K562 (cell line): ENCODE data around the gene GALNT12. TPM values are rescaled to one million over a fixed set of nuclear protein-coding genes. Genes with fewer than 3 reads are reported as not detected.

Experiments used
- ATAC-seq: fragments of 200-7000 bp; cut with Tn5 transposase; 3 replicates; pipeline ENCODE4 v1.9.1; 2020; ENCODE audit warnings: moderate library complexity
- BruUV-seq: library from RNA; stranded (reverse); fragments of 400-500 nt; replicated peaks from 2 replicates; lab custom pipeline; 2021; lab: Mats Ljungman, UMichigan
- CTCF ChIA-PET: fragments of 300-600 bp; formaldehyde crosslinking; extraction: SDS; loops from one replicate; lab custom pipeline; 2021; ENCODE audit warnings: low intra/inter-chr PET ratio; lab: Yijun Ruan, JAX
- POLR2A ChIA-PET: fragments of 300-600, 350-650 bp; sonication (Branson Sonifier 250); formaldehyde crosslinking; extraction: SDS; loops from one replicate; lab custom pipeline; 2021; ENCODE audit warnings: antibody characterized with exemption, inconsistent platforms; lab: Yijun Ruan, JAX
- DNase-seq, 4 experiments: peaks; one replicate each; pipeline versions ENCODE4 v3.0.0 to v3.0.0-alpha.2; 2011 to 2018; ENCODE audit warnings: low spot score in 3 of 4, mixed read lengths in 3 of 4; ENCODE audit errors: extremely low read depth in 1 of 4
- FAIRE-seq: peaks from 2 replicates; lab custom pipeline; 2011; peaks lifted over from hg19 to GRCh38; lab: Jason Lieb, UNC
- H2AFZ ChIP-seq: 2 replicates; pipeline ENCODE4 v1.6.0; 2011; ENCODE audit warnings: low read depth, low read length, control low read depth, inconsistent platforms
- H3K27ac ChIP-seq: fragments of 200-600 bp; 3 replicates; pipeline ENCODE4 v1.8.0; 2011; ENCODE audit warnings: low read depth, mild to moderate bottlenecking, control low read depth, inconsistent platforms, low read length, moderate library complexity, mixed read lengths; ENCODE audit errors: extremely low read depth
- H3K27me3 ChIP-seq, 2 experiments: fragments of 300-600 bp in 1 of 2; 2 replicates in 1 of 2; 3 replicates in 1 of 2; pipeline versions ENCODE4 v1.6.0 to v1.8.0; 2011; ENCODE audit warnings: inconsistent platforms in 2 of 2, low read length in 2 of 2, mild to moderate bottlenecking in 1 of 2, mixed read lengths in 1 of 2, moderate library complexity in 1 of 2; ENCODE audit not compliant: control insufficient read depth in 2 of 2, insufficient read depth in 2 of 2
- H3K36me3 ChIP-seq: fragments of 300-600 bp; 3 replicates; pipeline ENCODE4 v1.8.0; 2011; ENCODE audit warnings: mild to moderate bottlenecking, low read length, inconsistent platforms; ENCODE audit not compliant: control insufficient read depth, insufficient read depth
- H3K4me1 ChIP-seq, 2 experiments: fragments of 200-600 bp in 1 of 2; replicated peaks in 1 of 2; 2 replicates in 1 of 2; 3 replicates in 1 of 2; pipeline versions ENCODE4 v1.5.1 to v1.8.0; 2011; ENCODE audit warnings: inconsistent platforms in 2 of 2, low read length in 2 of 2, mild to moderate bottlenecking in 1 of 2, mixed read lengths in 1 of 2, moderate library complexity in 1 of 2; ENCODE audit not compliant: control insufficient read depth in 2 of 2, insufficient read depth in 2 of 2
- H3K4me2 ChIP-seq: 2 replicates; pipeline ENCODE4 v1.6.1; 2011; ENCODE audit warnings: low read length, control low read depth, inconsistent platforms, mixed read lengths; ENCODE audit not compliant: insufficient read depth
- H3K4me3 ChIP-seq: fragments of 200-600 bp; sonication (generic), shearing (Covaris generic); 2 replicates; pipeline ENCODE4 v1.5.1; 2016; ENCODE audit warnings: control low read depth, inconsistent platforms
- H3K79me2 ChIP-seq: fragments of 200-600 bp; 3 replicates; pipeline ENCODE4 v1.8.0; 2011; ENCODE audit warnings: low read length, inconsistent platforms; ENCODE audit not compliant: control insufficient read depth, insufficient read depth
- H3K9ac ChIP-seq, 2 experiments: 2 replicates each; pipeline versions ENCODE4 v1.6.0 to v1.6.1; 2011; ENCODE audit warnings: low read depth in 2 of 2, low read length in 2 of 2, control low read depth in 1 of 2, inconsistent platforms in 1 of 2, mild to moderate bottlenecking in 1 of 2, mixed read lengths in 1 of 2; ENCODE audit not compliant: insufficient read depth in 1 of 2
- H3K9me1 ChIP-seq: one replicate; pipeline ENCODE4 v1.6.0; 2011; ENCODE audit warnings: inconsistent platforms, mild to moderate bottlenecking, low read length, moderate library complexity; ENCODE audit not compliant: control insufficient read depth, insufficient read depth
- H3K9me3 ChIP-seq: replicated peaks from 2 replicates; pipeline ENCODE4 v1.5.1; 2011; ENCODE audit warnings: low read depth, low read length, inconsistent platforms; ENCODE audit not compliant: control insufficient read depth, insufficient read depth
- H4K20me1 ChIP-seq: replicated peaks from 2 replicates; pipeline ENCODE4 v1.6.1; 2011; ENCODE audit warnings: low read length, inconsistent platforms, mixed read lengths; ENCODE audit not compliant: control insufficient read depth, insufficient read depth
- HDAC2 ChIP-seq: fragments of 450-650 bp; IDR thresholded peaks from 2 replicates; pipeline ENCODE4 v1.6.1; 2016; ENCODE audit warnings: mild to moderate bottlenecking
- KDM4B ChIP-seq, 2 experiments: fragments of 450-650 bp in 1 of 2; sonication (generic) in 1 of 2; IDR thresholded peaks; 2 replicates each; pipeline ENCODE4 v1.6.1; 2016 to 2017; ENCODE audit warnings: borderline replicate concordance in 2 of 2, antibody characterized with exemption in 1 of 2, low read depth in 1 of 2, mild to moderate bottlenecking in 1 of 2
- MAZ ChIP-seq, 2 experiments: fragments of 450-650 bp in 1 of 2; sonication (generic) in 1 of 2; formaldehyde crosslinking; IDR thresholded peaks in 1 of 2; conservative IDR thresholded peaks in 1 of 2; 2 replicates each; pipeline versions ENCODE4 v1.4.0 to v1.5.0; 2020; ENCODE audit warnings: mild to moderate bottlenecking in 1 of 2, missing genetic modification reagents in 1 of 2
- MXD1 ChIP-seq: fragments of 250-450 bp; sonication (Bioruptor Pico); IDR thresholded peaks from 2 replicates; pipeline ENCODE4 v1.8.0; 2021; ENCODE audit warnings: borderline replicate concordance, mild to moderate bottlenecking, moderate library complexity; ENCODE audit not compliant: poor library complexity, severe bottlenecking
- PURB ChIP-seq: sonication (generic); formaldehyde crosslinking; IDR thresholded peaks from 2 replicates; pipeline ENCODE4 v1.9.0; 2021; ENCODE audit warnings: low read depth, mild to moderate bottlenecking, missing genetic modification reagents
- RBM15 ChIP-seq: fragments of 200-400 bp; formaldehyde crosslinking; IDR thresholded peaks from 2 replicates; pipeline ENCODE4 v1.6.1; 2018; ENCODE audit warnings: mild to moderate bottlenecking, low read length, moderate library complexity; ENCODE audit not compliant: insufficient read depth
- SRF ChIP-seq, 2 experiments: fragments of 250-450, 450-650 bp in 1 of 2; sonication (Bioruptor Pico) in 1 of 2; sonication (generic) in 1 of 2; formaldehyde crosslinking; IDR thresholded peaks; 2 replicates each; pipeline versions ENCODE4 v1.5.0 to v1.5.1; 2020 to 2022; ENCODE audit warnings: mild to moderate bottlenecking in 1 of 2, missing genetic modification reagents in 1 of 2
- STAT6 ChIP-seq: sonication (generic); formaldehyde crosslinking; IDR thresholded peaks from 2 replicates; pipeline ENCODE4 v1.8.1; 2023; ENCODE audit warnings: mild to moderate bottlenecking, missing genetic modification reagents
- TGIF2 ChIP-seq: sonication (generic); formaldehyde crosslinking; IDR thresholded peaks from 2 replicates; pipeline ENCODE4 v1.8.1; 2022; ENCODE audit warnings: mild to moderate bottlenecking, missing genetic modification reagents, moderate library complexity
- XRCC3 ChIP-seq: fragments of 450-650 bp; IDR thresholded peaks from 2 replicates; pipeline ENCODE4 v1.6.1; 2017; ENCODE audit warnings: mild to moderate bottlenecking, moderate library complexity
- ZBTB34 ChIP-seq: fragments of 250-450 bp; sonication (Bioruptor Pico); IDR thresholded peaks from 2 replicates; pipeline ENCODE4 v1.8.0; 2021; ENCODE audit warnings: mild to moderate bottlenecking, moderate library complexity
- ZNF174 ChIP-seq: fragments of 250-450 bp; sonication (Bioruptor Pico); IDR thresholded peaks from 2 replicates; pipeline ENCODE4 v1.4.0; 2020; ENCODE audit warnings: mild to moderate bottlenecking
- ZNF551 ChIP-seq: fragments of 250-450 bp; sonication (Bioruptor Pico); IDR thresholded peaks from 2 replicates; pipeline ENCODE4 v1.5.0; 2021; ENCODE audit warnings: mild to moderate bottlenecking, moderate library complexity
- ZNF696 ChIP-seq: fragments of 250-450 bp; sonication (Bioruptor Pico); conservative IDR thresholded peaks from 2 replicates; pipeline ENCODE4 v1.4.0; 2020; ENCODE audit warnings: mild to moderate bottlenecking, moderate library complexity
- WGBS: fragments of 100-300 bp; shearing (Covaris generic); methylation state at CpG from one replicate; pipeline ENCODE4 v1.1.6; 2016; ENCODE audit warnings: low coverage, mixed read lengths; ENCODE audit not compliant: insufficient coverage; ENCODE audit errors: missing lambda C conversion rate; 5-methylcytosine and 5-hydroxymethylcytosine counted together
- in situ Hi-C: fragments of 300-500 bp; cut with MboI; formaldehyde crosslinking; loops from 4 replicates; pipeline ENCODE4 v1.15.0; 2018; ENCODE audit warnings: inconsistent platforms, mixed read lengths
- intact Hi-C: fragments of 100-400 bp; cut with micrococcal nuclease; formaldehyde crosslinking; loops from 2 replicates; pipeline ENCODE4 v1.14.2; 2022
- polyA plus RNA-seq, 8 experiments: library from polyadenylated mRNA; depleted of rRNA in 4 of 8; stranded (reverse) in 5 of 8; unstranded in 3 of 8; fragments of >200 nt; fragmentation: Nextera tagmentation in 2 of 8; fragmentation: Illumina TruSeq in 1 of 8; extraction: Ambion mirVana in 2 of 8; extraction: Trizol in 1 of 8; gene quantifications; 2 replicates each; pipeline versions ENCODE4 v1.2.1 to v1.2.3, GENCODE V29; 2011 to 2014; ENCODE audit warnings: inconsistent platforms in 1 of 8, missing spikeins in 1 of 8
- total RNA-seq, 7 experiments: library from RNA; depleted of rRNA in 6 of 7; stranded (reverse); fragments of >200 nt in 6 of 7; fragmentation: Illumina TruSeq in 2 of 7; extraction: Trizol in 2 of 7; gene quantifications; 2 replicates each; pipeline versions ENCODE4 v1.2.1 to v1.2.3, GENCODE V29; 2011 to 2021; ENCODE audit warnings: low replicate concordance in 1 of 7

The GALNT12 gene
- total and polyA plus RNA-seq, 9 of the 15 experiments (the other 6 are each of a cell fraction or from before 2014, with no cell fraction given), result 29.7 to 82.9 (median 44.2) TPM

GRCh38 chr9:98778711-98779530 is 28.5 kb upstream of the GALNT12 start (continued):
- TF ChIP-seq MXD1 (CRISPR knock-in tag), result no peak
- TF ChIP-seq KDM4B (IDR thresholded peaks at IDR 0.05; ENCODE audit: borderline replicate concordance in 2 of 2, low read depth in 1 of 2), result no peak

- no peak for ATAC-seq
- FAIRE-seq, result no peak
- ChIA-PET CTCF (interaction anchor here (0.6 kb wide), 1 partner anchor 370 kb away, joined by 4 read pairs; no protein-coding TSS in a partner anchor), POLR2A (no interaction called here)
- in situ Hi-C loops (loop anchor here (25.0 kb wide), 1 partner anchor 868 kb away; the partner anchor contains the start of gene TRMO), intact Hi-C loops (no loop called here)
- WGBS, result 96% methylated on average over 10 of the region's 11 CpGs
- Histone ChIP-seq H3K4me3 (no peak overlapping the region), H3K9me3 (no peaks in the 10 kb centered on the region), H3K4me2 (no peak overlapping the region), H3K36me3 (peaks cover 79% of the 10 kb centered on the region), H2AFZ (no peak overlapping the region), H3K4me1 (peaks cover 9% of the 10 kb centered on the region in 2 experiments; a peak in 4 of 5 replicates), H3K79me2 (no peaks in the 10 kb centered on the region), H3K27me3 (no peaks in the 10 kb centered on the region), H3K9ac (no peak overlapping the region), H4K20me1 (peaks cover 9% of the 10 kb centered on the region; the same call in 1 of the 2 replicates), H3K27ac (no peak overlapping the region), H3K9me1 (no peaks in the 10 kb centered on the region)
- no peak for DNase-seq
- BruUV-seq, result no TSS peak
- TF ChIP-seq ZNF174 (CRISPR knock-in tag) (no peak), HDAC2 (no peak), ZNF696 (CRISPR knock-in tag) (no peak), RBM15 (no peak), ZNF551 (CRISPR knock-in tag) (no peak), PURB (CRISPR knock-in tag) (no peak), XRCC3 (no peak), MAZ (CRISPR knock-in tag; conservative IDR thresholded peaks at IDR 0.05 in 1 of 2, IDR thresholded peaks at IDR 0.05 in 1 of 2) (no peak), TGIF2 (CRISPR knock-in tag) (no peak), STAT6 (CRISPR knock-in tag) (no peak), SRF (CRISPR knock-in tag; IDR thresholded peaks at IDR 0.05) (no peak), ZBTB34 (CRISPR knock-in tag) (no peak)
Measured at GRCh38 chr9:98780059-98780749, 27.3 kb upstream of the GALNT12 start.
